Stimulated activated CD4-positive, alpha-beta T cell treated with anti-CD3 and anti-CD28 coated beads, Interleukin-12 subunit alpha, Interleukin-12 subunit beta, amount 100 ng/mL, for 4 hours (primary cell): ENCODE results near the gene RHOBTB1.
"Not testable (repeated sequence)": the region's sequence is repeated elsewhere in the genome, so short reads cannot be mapped to it uniquely, and the experiment has no call there.

Experiments used
- DNase-seq: peaks from one replicate; pipeline ENCODE4 v3.0.0-alpha.2; 2020

RHOBTB1 gene

DNA sequence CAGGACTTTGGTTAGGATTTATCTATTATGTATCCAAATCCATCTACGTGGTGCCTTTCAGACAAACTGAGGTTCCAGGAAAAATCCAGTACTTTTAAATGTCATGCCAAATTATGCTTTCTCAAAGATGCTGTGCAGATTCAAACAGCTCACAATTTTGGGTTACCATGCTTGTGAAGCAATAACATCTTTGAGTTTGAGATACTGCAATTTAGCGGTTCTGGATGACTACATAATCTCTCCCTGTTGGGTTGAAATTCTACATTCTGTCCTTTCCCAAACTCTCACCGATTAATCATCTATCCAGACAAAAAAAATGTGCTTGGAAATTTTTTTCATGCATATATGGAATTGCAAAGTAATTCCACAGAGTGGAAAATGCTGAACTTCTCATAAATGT is 3.5 kb downstream of the RHOBTB1 start:
- no peak for DNase-seq

DNA sequence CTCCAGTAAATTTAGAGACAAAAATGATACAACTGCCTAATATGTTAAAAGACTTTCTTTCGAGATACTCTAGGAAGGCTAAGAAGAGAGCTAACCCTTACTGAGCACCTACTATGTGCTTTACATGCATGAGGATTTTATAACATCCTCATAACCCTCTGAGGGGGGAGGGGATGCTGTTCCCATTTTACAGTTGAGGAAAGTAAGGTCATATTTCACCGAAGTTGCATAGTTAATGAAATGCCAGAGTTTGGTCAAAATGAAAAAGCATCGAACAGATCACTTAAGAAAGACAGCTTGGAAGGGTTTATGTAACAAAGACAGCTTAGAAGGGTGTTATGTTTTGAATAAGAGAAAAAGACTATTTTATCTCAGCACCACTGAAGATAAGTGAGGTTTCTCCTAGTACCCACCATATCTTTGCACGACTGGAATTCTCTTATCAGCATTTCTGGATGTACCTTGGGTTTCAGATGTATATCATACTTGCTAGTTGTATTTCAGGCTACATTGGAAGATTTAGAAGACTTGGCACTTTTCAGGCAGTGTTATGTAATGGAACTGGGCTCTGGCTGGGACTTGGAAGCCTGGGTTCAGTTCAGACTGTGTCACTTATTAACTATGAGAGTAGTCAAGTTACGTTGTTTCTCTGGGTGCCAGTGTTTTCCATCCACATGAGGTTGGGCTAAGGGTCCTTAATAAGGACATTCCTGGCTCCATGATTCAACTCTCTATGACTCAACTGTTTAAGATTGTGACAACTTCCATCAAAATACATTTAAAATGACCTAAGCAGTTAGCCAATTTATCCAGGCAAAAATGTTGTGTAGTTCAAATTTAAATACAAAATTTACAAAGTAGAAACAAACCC is 6.0 kb downstream of the RHOBTB1 start:
- no peak for DNase-seq

DNA sequence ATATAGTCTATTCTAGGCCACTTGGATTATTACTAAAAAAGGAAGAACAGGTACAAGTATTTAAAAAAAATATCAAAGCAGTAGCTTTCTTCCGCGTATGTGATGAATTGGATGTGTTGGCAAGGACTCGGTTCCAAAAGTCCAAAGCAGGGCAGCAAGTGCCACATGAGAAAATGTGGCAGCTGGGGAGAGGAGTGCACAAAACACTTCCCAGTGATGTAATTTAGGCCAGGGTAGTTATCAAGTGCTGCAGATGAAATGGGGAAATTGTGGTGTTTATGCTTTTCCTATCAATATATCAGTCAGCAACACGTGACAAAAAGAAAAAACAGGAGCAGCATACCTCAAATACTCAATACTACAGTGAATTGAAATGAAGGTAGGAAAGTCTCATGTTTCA is 7.0 kb downstream of the RHOBTB1 start:
- DNase-seq: no peak

DNA sequence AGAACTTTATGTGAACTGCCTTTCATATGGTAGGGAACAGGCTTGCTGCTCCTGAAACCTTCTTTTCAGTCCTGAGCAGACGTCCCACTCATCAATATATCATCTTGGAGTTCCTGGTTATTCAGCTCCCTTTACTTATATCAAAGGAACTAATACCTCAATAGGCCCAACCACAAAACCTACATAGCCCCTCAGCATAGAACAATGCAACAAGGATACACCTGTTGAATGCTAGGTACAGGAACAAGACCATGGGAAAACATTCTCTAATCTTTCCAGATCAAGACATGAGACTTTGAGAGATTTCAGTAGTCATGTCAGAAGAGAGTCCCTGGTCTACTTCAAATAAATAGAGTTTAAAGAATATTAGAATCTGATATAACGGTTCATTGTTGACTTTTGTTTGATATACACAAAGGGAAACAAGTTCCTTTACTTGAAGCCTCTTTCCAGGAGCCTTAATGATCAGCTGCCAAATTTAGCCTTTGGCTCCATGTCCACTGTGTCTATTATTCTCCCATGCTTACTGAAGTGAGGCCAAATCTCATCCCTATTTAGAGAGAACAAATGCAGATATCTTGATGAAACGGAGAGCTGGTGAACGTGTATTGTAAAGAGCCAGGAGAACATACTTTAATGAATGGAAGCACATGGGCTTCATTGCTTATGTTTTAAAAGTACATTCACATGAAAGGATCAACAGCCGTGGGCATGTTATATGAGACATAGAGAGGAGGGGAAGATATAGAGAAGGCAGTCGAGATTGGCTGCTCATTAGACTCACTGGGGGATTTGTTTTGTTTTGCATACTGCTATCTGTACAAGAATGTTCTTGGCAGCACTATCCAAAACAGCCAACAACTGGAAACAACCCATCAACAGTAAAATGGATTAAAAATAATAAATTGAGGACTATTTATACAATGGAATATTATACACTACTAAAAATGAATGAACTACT is 9.5 kb downstream of the RHOBTB1 start:
- DNase-seq: no peak

DNA sequence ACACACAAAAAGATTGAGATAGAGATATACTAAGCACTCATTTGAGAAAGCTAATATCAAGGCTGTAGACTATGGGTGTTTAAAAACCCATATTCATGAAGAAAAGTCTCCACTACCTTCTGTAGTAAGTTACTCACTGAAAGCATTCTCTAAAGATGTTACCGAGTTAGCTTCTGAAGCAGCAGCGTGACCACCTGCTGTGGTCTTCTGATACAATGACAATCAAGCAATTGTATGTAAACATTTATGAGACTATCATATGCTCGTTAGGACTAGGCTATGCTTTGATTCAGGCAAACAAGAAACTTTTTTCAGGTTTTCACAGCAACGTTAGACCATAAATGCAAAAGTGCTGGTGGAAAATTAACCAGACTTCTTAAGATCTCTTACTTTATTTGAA is 11.2 kb downstream of the RHOBTB1 start:
- DNase-seq: no peak

DNA sequence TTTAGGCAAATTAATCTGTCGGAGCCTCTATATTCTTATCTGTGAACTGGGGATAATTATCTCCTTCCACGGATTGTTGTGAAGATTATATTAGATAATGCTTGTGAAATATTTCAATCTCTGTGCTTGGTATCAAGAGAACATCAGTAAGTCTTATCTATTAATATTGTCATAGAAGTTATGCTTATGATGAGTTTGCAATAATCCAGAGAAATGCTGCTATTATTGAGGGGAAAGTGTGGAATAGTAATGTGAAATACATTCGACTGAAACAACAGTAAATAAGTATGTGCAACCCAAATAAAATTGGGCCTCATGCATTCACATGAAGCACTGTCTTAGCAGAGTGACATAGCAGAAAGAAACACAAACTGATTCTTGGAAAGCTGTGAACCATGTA is 13.7 kb downstream of the RHOBTB1 start:
- DNase-seq: no peak

DNA sequence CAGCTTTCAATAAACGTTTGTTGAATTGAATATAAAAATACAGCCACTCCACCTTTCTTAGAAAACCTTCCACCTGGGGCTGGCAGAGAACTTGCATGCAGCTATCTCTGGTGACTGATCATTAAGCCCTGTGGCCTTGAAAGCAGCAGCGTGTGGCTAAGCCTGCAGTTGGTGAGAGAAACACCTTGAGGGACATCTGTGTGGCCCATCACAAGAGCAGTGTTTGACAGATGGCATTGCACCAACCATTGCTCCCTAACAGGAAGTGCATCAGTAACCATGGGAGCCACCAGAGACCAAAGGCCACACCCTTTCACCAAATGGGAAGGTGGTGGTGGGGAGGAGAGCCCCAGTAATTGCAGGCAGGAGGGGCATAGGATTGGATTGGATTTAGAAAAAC is 22.4 kb downstream of the RHOBTB1 start:
- DNase-seq: no peak

DNA sequence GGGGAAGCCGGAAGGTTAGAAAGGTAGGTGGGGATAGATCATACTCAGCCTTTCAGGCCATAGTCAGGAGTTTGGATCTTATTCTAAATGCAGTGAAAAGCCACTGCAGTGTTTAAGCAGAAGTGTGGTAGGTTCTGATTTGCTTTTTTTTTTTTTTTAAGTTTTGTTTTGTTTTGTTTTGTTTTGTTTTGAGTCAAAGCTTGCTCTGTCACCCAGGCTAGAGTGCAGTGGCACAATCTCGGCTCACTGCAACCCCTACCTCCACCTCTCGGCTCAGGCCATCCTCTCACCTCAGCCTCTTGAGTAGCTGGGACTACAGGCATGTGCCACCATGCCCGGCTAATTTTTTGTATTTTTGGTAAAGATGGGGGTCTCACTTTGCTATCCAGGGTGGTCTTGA is 23.5 kb downstream of the RHOBTB1 start:
- DNase-seq: no peak

DNA sequence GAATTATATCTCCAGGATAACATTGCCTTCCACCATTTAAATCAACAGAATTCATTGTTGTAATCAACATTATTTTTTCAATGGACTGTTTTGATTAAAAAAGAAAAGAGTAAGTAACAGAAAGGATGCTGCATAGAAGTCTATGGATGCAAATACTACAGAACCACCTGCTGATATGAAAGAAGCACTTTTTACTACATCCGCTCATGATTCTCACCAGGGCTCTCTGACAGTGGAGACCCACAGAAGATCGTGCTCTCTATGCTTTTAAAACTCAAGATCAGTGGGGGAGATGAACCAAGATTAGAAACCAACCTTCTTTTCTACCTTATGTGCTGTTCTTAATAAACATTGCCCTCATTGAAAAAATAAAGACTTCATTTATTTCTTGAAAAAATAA is 24.4 kb downstream of the RHOBTB1 start:
- DNase-seq: no peak

DNA sequence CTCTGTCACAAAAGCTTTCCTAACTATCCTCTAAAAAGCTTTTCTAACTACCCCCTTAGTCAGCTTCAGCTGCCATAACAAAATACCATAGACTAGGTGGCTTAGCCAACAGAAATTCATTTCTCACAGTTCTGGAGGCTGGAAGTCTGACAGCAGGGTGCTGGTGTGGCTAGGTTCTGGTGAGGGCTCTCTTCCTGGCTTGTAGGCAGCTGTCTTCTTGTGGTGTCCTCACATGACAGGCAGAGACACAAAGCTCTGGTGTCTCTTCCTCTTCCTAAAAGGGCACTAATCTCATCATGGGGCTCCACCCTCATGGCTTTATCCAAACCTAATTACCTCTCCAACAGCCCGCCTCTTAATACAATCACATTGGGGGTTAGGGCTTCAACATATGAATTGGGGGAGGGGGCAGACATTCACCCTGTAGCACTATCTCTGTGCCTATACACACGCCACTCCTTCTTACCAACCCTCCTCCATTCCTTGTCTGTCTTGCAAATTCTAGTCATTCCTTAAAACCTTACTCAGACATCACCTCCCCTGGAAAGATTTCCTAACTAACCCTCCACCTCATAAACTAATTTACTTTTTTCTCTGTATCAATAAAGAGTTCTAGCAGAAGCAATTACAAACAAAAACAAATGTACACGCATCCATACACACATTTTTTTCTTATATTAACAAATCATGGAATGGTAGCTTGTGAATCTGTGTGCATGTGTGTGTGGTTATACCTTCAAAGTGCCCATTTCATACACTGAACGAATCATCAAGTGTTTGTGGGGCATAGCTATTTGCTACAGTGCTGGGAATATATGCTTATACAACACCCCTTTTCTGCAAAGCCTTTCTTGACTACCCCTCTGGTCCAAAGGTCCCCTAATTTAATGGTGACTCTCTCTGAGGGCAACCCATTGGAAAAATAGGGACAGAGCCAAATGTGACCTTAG is 26.4 kb downstream of the RHOBTB1 start:
- DNase-seq: no peak

DNA sequence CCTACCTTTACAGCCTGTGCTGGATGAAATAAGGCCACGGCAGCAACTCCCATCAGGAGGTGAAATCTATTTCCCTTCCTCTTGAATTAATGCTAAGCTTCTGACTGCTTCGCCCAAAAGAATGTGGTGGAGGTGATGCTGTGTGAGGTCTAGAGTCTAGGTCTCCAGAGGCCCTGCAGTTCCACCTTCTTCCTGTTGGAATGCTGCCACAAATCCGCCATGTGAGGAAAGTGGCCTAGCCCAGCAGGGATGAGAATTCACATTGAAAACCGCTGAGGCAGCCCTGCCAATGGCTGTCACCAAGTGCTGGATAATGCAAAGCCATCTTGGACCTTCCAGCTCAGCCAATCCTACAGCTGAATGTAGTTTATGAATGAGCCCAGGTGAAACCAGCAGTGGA is 28.0 kb downstream of the RHOBTB1 start:
- DNase-seq: no peak

DNA sequence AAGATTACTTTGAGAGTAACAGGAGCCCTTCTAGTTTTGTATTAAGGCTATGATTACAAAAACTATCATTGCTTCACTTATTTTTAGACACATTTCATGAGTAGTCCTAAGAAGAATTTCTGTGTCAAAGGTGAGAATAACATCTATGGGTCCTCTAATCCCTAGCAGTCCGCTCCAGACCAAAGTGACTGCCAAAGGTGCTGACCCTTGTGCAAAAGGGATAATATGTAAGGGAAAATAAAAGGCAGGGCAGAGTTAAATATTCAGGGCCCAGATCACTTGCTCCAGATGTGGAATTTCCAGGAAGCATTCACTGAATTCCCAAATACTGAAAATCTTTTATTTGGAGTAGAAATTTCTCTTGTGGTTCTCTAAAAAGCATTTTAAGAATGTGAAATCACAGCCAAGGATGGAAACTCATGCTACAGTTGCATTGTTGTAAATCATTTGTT is 29.3 kb downstream of the RHOBTB1 start:
- DNase-seq: no peak

DNA sequence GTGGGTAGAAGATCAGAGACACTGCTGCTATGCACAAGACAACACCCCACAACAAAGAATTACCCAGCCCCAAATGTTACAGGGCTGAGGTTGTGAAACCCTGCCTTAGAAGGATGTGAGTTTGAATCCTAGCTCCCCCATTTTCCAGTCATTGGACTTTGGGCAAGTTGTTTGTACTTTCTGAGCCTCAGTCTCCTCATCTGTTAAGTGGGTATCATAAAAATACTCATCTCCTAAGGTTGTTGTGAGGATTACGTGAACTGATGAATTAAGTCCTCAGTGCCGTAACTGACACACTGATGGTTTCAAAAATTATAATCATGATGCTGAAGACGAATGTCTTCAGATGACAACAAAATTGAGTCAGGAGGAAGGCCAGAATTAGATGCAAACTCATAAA is 30.3 kb downstream of the RHOBTB1 start:
- DNase-seq: no peak

DNA sequence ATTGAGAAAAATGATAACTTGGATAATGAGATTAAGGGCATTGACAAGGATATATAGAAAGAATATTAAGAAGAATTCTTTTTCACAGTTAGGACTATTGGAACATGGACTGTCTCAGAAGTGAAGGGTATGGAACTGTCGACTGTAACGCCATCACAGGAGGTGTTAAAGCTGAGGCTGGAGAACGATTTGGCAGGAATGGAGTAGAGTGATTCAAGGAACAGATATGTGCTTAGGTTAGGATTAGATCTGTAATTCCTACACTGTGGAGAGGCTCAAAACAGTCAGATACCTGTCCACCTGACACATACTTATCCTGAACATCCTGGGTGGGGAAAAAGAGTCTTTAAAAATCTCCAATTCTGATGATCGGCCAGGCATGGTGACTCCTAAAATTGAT is 30.9 kb downstream of the RHOBTB1 start:
- no peak for DNase-seq

DNA sequence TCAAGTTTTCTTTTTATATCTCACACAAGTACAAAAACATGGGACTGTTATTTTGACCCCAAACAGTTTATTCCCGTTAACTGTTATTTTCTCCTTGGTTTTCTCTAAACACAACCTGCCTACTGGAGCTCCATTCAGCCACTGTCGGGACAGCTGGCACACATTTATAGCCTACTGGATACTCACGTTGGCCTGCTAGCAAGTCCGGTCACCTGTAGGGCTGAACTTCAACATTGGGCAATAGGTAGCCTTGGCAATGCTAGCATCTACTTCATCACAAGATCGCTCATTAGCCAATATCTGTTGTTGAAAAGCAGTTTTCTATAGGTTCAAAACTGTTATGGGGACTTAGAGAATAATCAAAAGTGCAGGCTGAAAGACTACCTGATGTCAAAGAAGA is 32.3 kb downstream of the RHOBTB1 start:
- no peak for DNase-seq

DNA sequence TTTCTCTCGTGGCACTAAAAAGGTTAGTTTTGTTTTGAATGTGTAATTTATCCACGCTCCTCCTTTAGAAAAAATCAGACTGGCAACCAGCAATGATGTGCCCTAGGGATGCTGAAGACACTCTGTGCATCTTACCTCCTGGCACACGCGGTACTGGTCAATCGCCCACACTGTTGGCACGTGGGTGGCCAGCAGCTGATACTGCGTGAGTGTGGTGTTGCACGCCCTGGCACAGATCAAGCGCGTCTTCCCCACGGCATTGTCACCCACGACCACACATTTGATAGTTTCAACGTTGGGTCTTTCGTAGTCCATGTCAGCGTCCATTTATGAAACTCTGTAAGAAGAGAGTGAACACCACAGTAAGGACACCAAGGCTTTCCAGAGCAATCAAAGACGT is 32.8 kb downstream of the RHOBTB1 start:
- no peak for DNase-seq

DNA sequence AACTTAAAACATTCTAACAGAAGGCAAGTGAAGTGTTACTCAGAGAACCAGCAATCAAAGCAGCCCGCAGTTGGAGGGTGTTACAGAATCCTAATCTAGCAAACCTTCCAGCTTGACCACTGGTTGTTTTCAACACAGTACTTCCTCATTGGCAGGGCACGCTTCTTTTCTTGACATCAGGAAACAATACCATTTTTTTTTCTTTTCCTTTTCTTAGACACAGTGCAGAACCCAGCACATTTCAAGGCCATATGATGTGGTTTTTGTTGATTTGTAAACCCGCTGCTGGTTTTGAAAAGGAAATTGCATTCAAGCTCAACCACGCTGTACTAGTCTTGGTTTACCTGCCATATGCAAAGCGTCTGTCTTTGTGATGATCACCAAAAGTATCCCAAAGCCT is 33.4 kb downstream of the RHOBTB1 start:
- no peak for DNase-seq

DNA sequence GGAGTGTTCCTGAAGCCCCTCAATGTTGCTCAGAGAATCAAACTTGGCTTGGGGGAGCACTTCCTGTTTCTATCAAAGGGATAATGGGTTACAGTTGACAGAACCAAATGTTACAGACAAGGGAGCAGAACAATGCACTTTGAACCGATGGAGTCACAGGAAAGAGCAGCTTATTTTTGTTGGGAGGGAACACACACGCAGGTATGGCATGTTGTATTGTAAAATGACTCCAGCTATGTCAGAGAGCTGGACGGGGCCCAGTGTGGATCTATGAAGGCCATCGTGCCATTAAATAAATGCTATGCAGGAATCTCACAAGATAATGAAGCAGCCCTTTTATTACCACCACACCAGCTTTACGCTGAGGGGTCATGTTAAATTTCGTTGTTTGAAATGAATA is 35.1 kb downstream of the RHOBTB1 start:
- DNase-seq: no peak

DNA sequence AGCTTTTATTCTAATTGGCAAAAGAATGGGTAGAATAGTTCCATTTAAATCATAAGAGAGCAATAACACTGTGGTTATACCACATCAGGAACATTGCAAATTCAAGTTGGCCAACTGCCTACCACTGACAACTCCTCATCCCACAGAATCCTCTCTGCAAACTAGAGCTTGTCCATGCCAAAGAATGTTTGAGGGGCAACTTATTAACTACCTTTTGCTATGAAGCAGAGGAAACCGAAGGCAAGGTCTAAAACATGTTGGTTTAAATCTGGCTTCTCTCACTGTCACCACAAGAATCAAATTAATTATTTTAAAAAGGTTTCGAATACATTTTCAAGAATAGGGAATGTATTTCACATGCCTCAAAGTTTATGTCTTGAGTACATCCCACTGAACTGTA is 36.0 kb downstream of the RHOBTB1 start:
- DNase-seq: no peak

DNA sequence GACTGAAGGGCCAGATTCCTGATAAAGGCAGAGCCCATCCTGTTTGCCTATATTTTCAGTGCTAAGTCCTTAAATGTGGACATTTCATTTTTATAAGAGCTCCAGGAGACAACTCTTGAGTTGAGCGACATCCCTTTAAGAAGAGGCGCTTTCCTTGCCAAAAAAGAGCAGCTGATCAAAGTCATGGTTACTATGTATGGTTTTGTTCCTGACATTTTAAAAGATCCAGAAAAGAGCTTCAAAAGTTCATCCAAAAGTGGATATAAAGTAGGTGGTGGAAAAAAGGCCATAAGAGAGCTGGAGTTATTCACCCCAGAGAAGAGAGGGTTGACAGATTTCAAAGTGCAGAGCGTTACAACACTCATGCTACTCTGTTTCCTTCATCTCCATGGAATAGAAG is 36.7 kb downstream of the RHOBTB1 start:
- no peak for DNase-seq

DNA sequence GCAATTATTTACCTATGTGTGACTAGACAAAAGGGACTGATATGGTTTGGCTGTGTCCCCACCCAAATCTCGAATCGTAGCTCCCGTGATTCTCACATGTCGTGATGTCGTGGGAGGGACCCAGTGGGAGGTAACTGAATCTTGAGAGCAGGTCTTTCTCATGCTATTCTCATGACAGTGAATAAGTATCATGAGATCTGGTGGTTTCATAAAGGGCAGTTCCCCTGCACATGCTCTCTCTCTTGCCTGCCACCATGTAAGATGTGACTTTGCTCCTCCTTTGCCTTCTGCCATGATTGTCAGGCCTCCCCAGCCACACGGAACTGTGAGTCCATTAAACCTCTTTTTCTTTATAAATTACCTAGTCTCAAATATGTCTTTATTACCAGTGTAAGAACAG is 37.2 kb downstream of the RHOBTB1 start:
- not testable (repeated sequence) for DNase-seq

DNA sequence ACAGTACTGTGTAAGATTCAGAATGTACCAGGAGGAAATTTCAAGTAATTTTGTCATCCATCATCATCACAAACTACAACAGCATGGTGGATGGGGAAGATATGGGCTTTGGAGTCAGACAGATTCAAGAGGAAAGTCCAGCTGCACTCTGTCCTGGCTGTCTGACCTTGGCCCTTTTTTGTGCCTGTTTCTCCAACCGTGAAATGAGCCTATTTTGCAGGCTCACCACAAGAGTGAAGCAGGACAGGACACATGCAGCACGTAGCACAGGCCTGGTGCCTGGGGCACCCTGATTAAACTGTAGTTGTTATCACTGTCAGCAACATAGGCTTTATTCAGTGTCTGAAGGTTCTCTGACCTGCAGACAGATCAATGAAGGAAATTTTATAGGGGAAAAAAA is 37.6 kb downstream of the RHOBTB1 start:
- no peak for DNase-seq

DNA sequence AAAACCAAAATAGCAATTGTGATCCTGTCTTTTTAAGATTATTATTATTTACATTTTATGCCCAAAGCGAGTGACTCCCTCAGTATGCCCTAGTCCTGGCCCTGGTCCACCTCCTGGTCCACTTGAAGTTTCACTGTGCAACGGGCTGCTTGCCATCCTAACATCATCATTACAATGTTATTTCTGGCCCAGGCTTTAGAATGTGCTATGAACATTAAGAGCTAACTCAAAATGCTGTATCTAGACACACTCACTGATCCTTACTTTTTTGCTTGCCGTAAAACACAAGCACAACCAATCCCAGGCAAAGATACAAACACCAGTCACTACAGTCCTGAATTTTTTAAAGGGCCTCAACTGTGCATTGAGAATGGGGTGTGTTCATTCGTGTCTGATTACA is 38.4 kb downstream of the RHOBTB1 start:
- DNase-seq: no peak
